Glutamatergic neuron (in vitro differentiated cells): ENCODE measurements around the gene ERI2. TPM values are rescaled to one million over a fixed set of nuclear protein-coding genes. Genes with fewer than 3 reads are reported as not detected.
"Not testable (repeated sequence)": the region's sequence is repeated elsewhere in the genome, so short reads cannot be mapped to it uniquely, and the experiment has no call there.

Experiments used
- DNase-seq: peaks from one replicate; pipeline ENCODE4 v3.0.0; 2022
- H3K27ac Mint-ChIP-seq: one replicate; pipeline ENCODE4 v1.8.0; 2020; ENCODE audit warnings: mild to moderate bottlenecking, mixed read lengths, inconsistent platforms; ENCODE audit not compliant: unreplicated experiment
- H3K27me3 Mint-ChIP-seq: one replicate; pipeline ENCODE4 v1.8.0; 2020; ENCODE audit warnings: mild to moderate bottlenecking, moderate library complexity, mixed read lengths, inconsistent platforms; ENCODE audit not compliant: unreplicated experiment
- H3K36me3 Mint-ChIP-seq: one replicate; pipeline ENCODE4 v1.8.0; 2020; ENCODE audit warnings: mild to moderate bottlenecking, mixed read lengths, inconsistent platforms; ENCODE audit not compliant: unreplicated experiment
- H3K4me1 Mint-ChIP-seq: one replicate; pipeline ENCODE4 v1.8.0; 2020; ENCODE audit warnings: mild to moderate bottlenecking, low read depth, mixed read lengths, inconsistent platforms; ENCODE audit not compliant: unreplicated experiment
- H3K4me3 Mint-ChIP-seq: one replicate; pipeline ENCODE4 v1.8.0; 2020; ENCODE audit warnings: mild to moderate bottlenecking, mixed read lengths, inconsistent platforms; ENCODE audit not compliant: unreplicated experiment
- H3K9me3 Mint-ChIP-seq: one replicate; pipeline ENCODE4 v1.8.0; 2020; ENCODE audit warnings: mild to moderate bottlenecking, moderate library complexity, mixed read lengths, inconsistent platforms; ENCODE audit not compliant: unreplicated experiment
- total RNA-seq: library from RNA; stranded (reverse); fragmentation: NEBNext Ultra II Directional; extraction: Animal tissue kit (Norgen Biotek cat#: 25700); gene quantifications from one replicate; pipeline ENCODE4 v1.2.1, GENCODE V29; 2021; ENCODE audit not compliant: unreplicated experiment
- TF ChIP-seq, protein P1 (sequence below): fragments of 200-600 bp; sonication (generic); IDR thresholded peaks from one replicate; pipeline ENCODE4 v1.5.0; 2021; ENCODE audit not compliant: partially characterized antibody, unreplicated experiment

The ERI2 gene
- total RNA-seq, 1 donor from 2014 or later = 14.2 TPM

GRCh38 chr16:20763461-20764232 is 42.6 kb downstream of the ERI2 start, which contains the start of gene ACSM3:
ACSM3 (plus strand) TSS chr16:20764014; CDS start chr16:20770035, 6,021 bp downstream.
- DNase-seq = no peak
- Mint-ChIP-seq H3K4me3 (no peak within 1 kb of the TSS), H3K4me1 (no peaks in the 10 kb centered on the region), H3K27ac (no peak within 1 kb of the TSS), H3K36me3 (no peaks in the 10 kb centered on the region), H3K27me3 (no peaks in the 10 kb centered on the region), H3K9me3 (peaks cover 2% of the 10 kb centered on the region)
- TF ChIP-seq, protein P1, sequence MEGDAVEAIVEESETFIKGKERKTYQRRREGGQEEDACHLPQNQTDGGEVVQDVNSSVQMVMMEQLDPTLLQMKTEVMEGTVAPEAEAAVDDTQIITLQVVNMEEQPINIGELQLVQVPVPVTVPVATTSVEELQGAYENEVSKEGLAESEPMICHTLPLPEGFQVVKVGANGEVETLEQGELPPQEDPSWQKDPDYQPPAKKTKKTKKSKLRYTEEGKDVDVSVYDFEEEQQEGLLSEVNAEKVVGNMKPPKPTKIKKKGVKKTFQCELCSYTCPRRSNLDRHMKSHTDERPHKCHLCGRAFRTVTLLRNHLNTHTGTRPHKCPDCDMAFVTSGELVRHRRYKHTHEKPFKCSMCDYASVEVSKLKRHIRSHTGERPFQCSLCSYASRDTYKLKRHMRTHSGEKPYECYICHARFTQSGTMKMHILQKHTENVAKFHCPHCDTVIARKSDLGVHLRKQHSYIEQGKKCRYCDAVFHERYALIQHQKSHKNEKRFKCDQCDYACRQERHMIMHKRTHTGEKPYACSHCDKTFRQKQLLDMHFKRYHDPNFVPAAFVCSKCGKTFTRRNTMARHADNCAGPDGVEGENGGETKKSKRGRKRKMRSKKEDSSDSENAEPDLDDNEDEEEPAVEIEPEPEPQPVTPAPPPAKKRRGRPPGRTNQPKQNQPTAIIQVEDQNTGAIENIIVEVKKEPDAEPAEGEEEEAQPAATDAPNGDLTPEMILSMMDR = no peak

GRCh38 chr16:20762404-20763123 is 43.7 kb downstream of the ERI2 start:
- H3K4me3 Mint-ChIP-seq = no peak overlapping the region
- H3K27ac Mint-ChIP-seq = no peak overlapping the region
- no peaks in the 10 kb centered on the region for H3K36me3 Mint-ChIP-seq
- no peak for DNase-seq
- TF ChIP-seq, protein P1 = no peak
- peaks cover 2% of the 10 kb centered on the region for H3K9me3 Mint-ChIP-seq
- H3K27me3 Mint-ChIP-seq = no peaks in the 10 kb centered on the region
- no peaks in the 10 kb centered on the region for H3K4me1 Mint-ChIP-seq

- Mint-ChIP-seq H3K4me3 (no peak overlapping the region), H3K27ac (no peak overlapping the region), H3K27me3 (no peaks in the 10 kb centered on the region), H3K36me3 (no peaks in the 10 kb centered on the region), H3K9me3 (peaks cover 2% of the 10 kb centered on the region), H3K4me1 (no peaks in the 10 kb centered on the region)
- TF ChIP-seq, protein P1 = no peak
- DNase-seq = no peak
Measured at GRCh38 chr16:20761175-20761574, 45.1 kb downstream of the ERI2 start.

DNA sequence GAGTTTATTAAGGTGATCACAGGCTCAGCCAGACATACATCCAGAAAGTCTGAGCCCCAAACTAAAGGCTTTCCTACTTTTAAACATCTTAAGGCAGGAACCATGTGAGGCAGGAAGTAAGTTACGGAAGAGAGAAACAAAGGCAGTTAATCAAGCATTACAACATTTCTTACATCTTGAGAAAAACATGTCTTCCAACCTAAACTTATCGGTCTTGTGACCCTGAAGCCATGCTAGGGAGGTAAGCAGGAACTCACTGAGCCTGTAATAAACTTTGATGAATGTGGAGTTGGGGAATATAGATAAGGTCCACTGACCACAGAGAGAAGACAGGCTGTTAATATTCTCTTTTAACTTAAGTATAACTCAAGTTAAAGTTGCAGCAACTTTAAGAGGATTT is 45.9 kb downstream of the ERI2 start:
- no peaks in the 10 kb centered on the region for H3K36me3 Mint-ChIP-seq
- TF ChIP-seq, protein P1 = no peak

GRCh38 chr16:20755799-20756198 is 50.5 kb downstream of the ERI2 start:
- H3K36me3 Mint-ChIP-seq, H3K27ac Mint-ChIP-seq, H3K27me3 Mint-ChIP-seq, H3K4me3 Mint-ChIP-seq, H3K9me3 Mint-ChIP-seq, H3K4me1 Mint-ChIP-seq, DNase-seq: not testable (repeated sequence)

More for the DNA sequence above, 45.9 kb downstream of the ERI2 start:
- Mint-ChIP-seq H3K27ac (no peak overlapping the region), H3K9me3 (peaks cover 2% of the 10 kb centered on the region), H3K4me3 (no peak overlapping the region), H3K4me1 (no peaks in the 10 kb centered on the region), H3K27me3 (no peaks in the 10 kb centered on the region)
- no peak for DNase-seq
